ENCODE measurements around the gene SEPTIN5. TPM values are rescaled to one million over a fixed set of nuclear protein-coding genes. Genes with fewer than 3 reads are reported as not detected.

The SEPTIN5 gene
- total RNA-seq, 1 donor from 2014 or later, result 7.3 TPM

GRCh38 chr22:19727310-19728150 lies 13.2 kb downstream of the SEPTIN5 start:
- H3K36me3 Mint-ChIP-seq (ENCODE audit: low read depth, unreplicated experiment), result no peaks in the 10 kb centered on the region
- peaks cover 2% of the 10 kb centered on the region for H3K9me3 Mint-ChIP-seq (ENCODE audit: unreplicated experiment)
- Histone ChIP-seq H3K79me2 (ENCODE audit: insufficient read depth, low read length) (no peaks in the 10 kb centered on the region), H3K4me3 (ENCODE audit: insufficient read depth, low read depth, low read length) (no peak overlapping the region), H3K4me1 (ENCODE audit: insufficient read depth, low read length) (peaks cover 5% of the 10 kb centered on the region), H3K9me3 (ENCODE audit: insufficient read depth, low read depth, low read length) (no peaks in the 10 kb centered on the region), H3K4me2 (ENCODE audit: low read length) (no peak overlapping the region), H4K20me1 (ENCODE audit: insufficient read depth, low read length) (peaks cover 16% of the 10 kb centered on the region), H3K36me3 (ENCODE audit: insufficient read depth, low read length) (no peaks in the 10 kb centered on the region), H3K27me3 (ENCODE audit: insufficient read depth, low read length) (peaks cover 3% of the 10 kb centered on the region), H3K9ac (ENCODE audit: low read length) (no peak overlapping the region), H2AFZ (ENCODE audit: low read depth, low read length) (no peak overlapping the region), H3K27ac (ENCODE audit: low read depth, low read length) (no peak overlapping the region)
- H3K4me3 Mint-ChIP-seq (ENCODE audit: unreplicated experiment), result no peak overlapping the region
- H3K4me1 Mint-ChIP-seq (ENCODE audit: low read depth, unreplicated experiment), result no peaks in the 10 kb centered on the region
- FAIRE-seq (no peak), DNase-seq (ENCODE audit: low read depth) (no peak)
- no peak for TF ChIP-seq CTCF (IDR thresholded peaks at IDR 0.05; ENCODE audit: insufficient read depth, low read depth, low read length)
- no peak for TF ChIP-seq EZH2 (IDR thresholded peaks at IDR 0.05; ENCODE audit: insufficient read depth, low read length)
- peaks cover 39% of the 10 kb centered on the region for H3K27me3 Mint-ChIP-seq (ENCODE audit: low read depth, unreplicated experiment)
- H3K27ac Mint-ChIP-seq (ENCODE audit: unreplicated experiment), result no peak overlapping the region

DNA sequence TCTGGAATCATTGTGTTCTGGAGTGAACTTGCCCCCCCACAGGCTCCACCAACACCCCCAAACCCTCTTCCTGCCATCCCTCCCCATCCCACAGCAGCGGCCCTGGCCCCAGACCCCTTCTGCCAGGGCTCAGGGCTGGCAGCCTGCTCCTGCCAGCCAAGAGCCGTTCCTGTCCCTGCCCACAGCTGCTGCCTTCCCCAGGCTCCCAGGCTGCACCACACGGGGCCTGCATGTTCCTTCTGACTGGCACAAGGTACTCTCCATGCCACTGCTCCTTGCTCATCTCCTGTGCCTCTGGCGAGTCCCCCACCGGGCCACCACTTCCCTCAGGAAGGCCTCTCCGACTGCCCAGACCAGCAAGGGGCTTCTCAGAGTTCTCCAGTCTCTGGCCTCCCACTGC lies 14.0 kb downstream of the SEPTIN5 start:
- no peak for DNase-seq (ENCODE audit: low read depth)
- H3K4me3 ChIP-seq (ENCODE audit: insufficient read depth, low read depth, low read length), result no peak overlapping the region
- no peaks in the 10 kb centered on the region for H3K9me3 ChIP-seq (ENCODE audit: insufficient read depth, low read depth, low read length)
- H3K4me1 ChIP-seq (ENCODE audit: insufficient read depth, low read length), result peaks cover 2% of the 10 kb centered on the region
- Mint-ChIP-seq H3K4me3 (ENCODE audit: unreplicated experiment) (no peak overlapping the region), H3K27me3 (ENCODE audit: low read depth, unreplicated experiment) (peaks cover 43% of the 10 kb centered on the region), H3K4me1 (ENCODE audit: low read depth, unreplicated experiment) (no peaks in the 10 kb centered on the region), H3K9me3 (ENCODE audit: unreplicated experiment) (peaks cover 2% of the 10 kb centered on the region), H3K36me3 (ENCODE audit: low read depth, unreplicated experiment) (no peaks in the 10 kb centered on the region), H3K27ac (ENCODE audit: unreplicated experiment) (no peak overlapping the region)
- peaks cover 9% of the 10 kb centered on the region for H4K20me1 ChIP-seq (ENCODE audit: insufficient read depth, low read length)
- no peak overlapping the region for H2AFZ ChIP-seq (ENCODE audit: low read depth, low read length)
- peaks cover 3% of the 10 kb centered on the region for H3K27me3 ChIP-seq (ENCODE audit: insufficient read depth, low read length)
- no peak overlapping the region for H3K9ac ChIP-seq (ENCODE audit: low read length)
- no peak for FAIRE-seq
- no peak overlapping the region for H3K4me2 ChIP-seq (ENCODE audit: low read length)
- no peak overlapping the region for H3K27ac ChIP-seq (ENCODE audit: low read depth, low read length)
- TF ChIP-seq EZH2 (IDR thresholded peaks at IDR 0.05; ENCODE audit: insufficient read depth, low read length) (no peak), CTCF (IDR thresholded peaks at IDR 0.05; ENCODE audit: insufficient read depth, low read depth, low read length) (no peak)
- no peaks in the 10 kb centered on the region for H3K79me2 ChIP-seq (ENCODE audit: insufficient read depth, low read length)
- no peaks in the 10 kb centered on the region for H3K36me3 ChIP-seq (ENCODE audit: insufficient read depth, low read length)

- Histone ChIP-seq H4K20me1 (ENCODE audit: insufficient read depth, low read length) (peaks cover 8% of the 10 kb centered on the region), H3K4me1 (ENCODE audit: insufficient read depth, low read length) (no peaks in the 10 kb centered on the region), H3K9me3 (ENCODE audit: insufficient read depth, low read depth, low read length) (no peaks in the 10 kb centered on the region), H3K4me3 (ENCODE audit: insufficient read depth, low read depth, low read length) (no peak overlapping the region), H2AFZ (ENCODE audit: low read depth, low read length) (no peak overlapping the region), H3K27me3 (ENCODE audit: insufficient read depth, low read length) (peaks cover 3% of the 10 kb centered on the region), H3K36me3 (ENCODE audit: insufficient read depth, low read length) (no peaks in the 10 kb centered on the region), H3K79me2 (ENCODE audit: insufficient read depth, low read length) (no peaks in the 10 kb centered on the region), H3K4me2 (ENCODE audit: low read length) (no peak overlapping the region), H3K9ac (ENCODE audit: low read length) (no peak overlapping the region), H3K27ac (ENCODE audit: low read depth, low read length) (no peak overlapping the region)
- Mint-ChIP-seq H3K4me1 (ENCODE audit: low read depth, unreplicated experiment) (no peaks in the 10 kb centered on the region), H3K9me3 (ENCODE audit: unreplicated experiment) (peaks cover 2% of the 10 kb centered on the region), H3K4me3 (ENCODE audit: unreplicated experiment) (no peak overlapping the region), H3K27ac (ENCODE audit: unreplicated experiment) (no peak overlapping the region), H3K27me3 (ENCODE audit: low read depth, unreplicated experiment) (peaks cover 49% of the 10 kb centered on the region), H3K36me3 (ENCODE audit: low read depth, unreplicated experiment) (no peaks in the 10 kb centered on the region)
- FAIRE-seq (no peak), DNase-seq (ENCODE audit: low read depth) (no peak)
- TF ChIP-seq CTCF (IDR thresholded peaks at IDR 0.05; ENCODE audit: insufficient read depth, low read depth, low read length) (no peak), EZH2 (IDR thresholded peaks at IDR 0.05; ENCODE audit: insufficient read depth, low read length) (no peak)
Observed at GRCh38 chr22:19728836-19729235, 14.5 kb downstream of the SEPTIN5 start.

Data from astrocyte (in vitro differentiated cells and primary cell).